GF-D8 (cell line): ENCODE data around the gene DOCK8.

Experiments used
- DNase-seq: peaks from one replicate; lab custom pipeline; 2025; lab: John Stamatoyannopoulos, UW

Gene DOCK8

GRCh38 chr9:306907-307306 is 92.2 kb downstream of the DOCK8 start:
- peak; percentile 10 for DNase-seq

- DNase-seq: no peak
Measured at GRCh38 chr9:311841-312240, 97.2 kb downstream of the DOCK8 start.

GRCh38 chr9:312596-313320 is 98.1 kb downstream of the DOCK8 start:
- DNase-seq: no peak

GRCh38 chr9:316382-316965 is 101.8 kb downstream of the DOCK8 start:
- DNase-seq: peak; percentile 31

GRCh38 chr9:318646-319045 is 104.0 kb downstream of the DOCK8 start:
- DNase-seq: no peak

- DNase-seq: no peak
Measured at GRCh38 chr9:324971-325370, 110.3 kb downstream of the DOCK8 start.

- DNase-seq: no peak
Measured at GRCh38 chr9:326667-327066, 112.0 kb downstream of the DOCK8 start.

GRCh38 chr9:328453-328852 is 113.8 kb downstream of the DOCK8 start:
- no peak for DNase-seq

- no peak for DNase-seq
Measured at GRCh38 chr9:331197-331596, 116.5 kb downstream of the DOCK8 start.

GRCh38 chr9:335373-335772 is 120.7 kb downstream of the DOCK8 start:
- DNase-seq: no peak

- DNase-seq: no peak
Measured at GRCh38 chr9:336039-336438, 121.4 kb downstream of the DOCK8 start.

GRCh38 chr9:338602-339001 is 123.9 kb downstream of the DOCK8 start:
- DNase-seq: no peak

GRCh38 chr9:341634-342421 is 127.2 kb downstream of the DOCK8 start:
- no peak for DNase-seq

GRCh38 chr9:343773-344172 is 129.1 kb downstream of the DOCK8 start:
- DNase-seq: no peak

- no peak for DNase-seq
Measured at GRCh38 chr9:346111-346571, 131.5 kb downstream of the DOCK8 start.

- DNase-seq: peak; percentile 13
Measured at GRCh38 chr9:347667-348292, 133.1 kb downstream of the DOCK8 start.

- no peak for DNase-seq
Measured at GRCh38 chr9:350384-350783, 135.7 kb downstream of the DOCK8 start.

- no peak for DNase-seq
Measured at GRCh38 chr9:351916-352315, 137.3 kb downstream of the DOCK8 start.

GRCh38 chr9:353077-353476 is 138.4 kb downstream of the DOCK8 start:
- no peak for DNase-seq

GRCh38 chr9:354453-354852 is 139.8 kb downstream of the DOCK8 start:
- no peak for DNase-seq

GRCh38 chr9:357560-357959 is 142.9 kb downstream of the DOCK8 start:
- DNase-seq: peak; percentile 74

- DNase-seq: no peak
Measured at GRCh38 chr9:362561-363273, 148.1 kb downstream of the DOCK8 start.
